HepG2 (cell line): ENCODE measurements around the gene SH3PXD2A. TPM values are rescaled to one million over a fixed set of nuclear protein-coding genes. Genes with fewer than 3 reads are reported as not detected.
A peak's percentile ranks its signal among the peaks of the same experiment; 100 is the strongest.

Source experiments
- ATAC-seq: fragments of 200-7000 bp; cut with Tn5 transposase; 3 replicates; pipeline ENCODE4 v1.9.1; 2020; ENCODE audit warnings: mild to moderate bottlenecking, moderate library complexity
- BruUV-seq: library from RNA; stranded (reverse); fragments of 400-500 nt; replicated peaks from 2 replicates; lab custom pipeline; 2021; lab: Mats Ljungman, UMichigan
- CTCF ChIA-PET: fragments of 300-600 bp; formaldehyde crosslinking; extraction: SDS; loops from one replicate; lab custom pipeline; 2021; ENCODE audit warnings: low total read pairs, inconsistent platforms, low intra/inter-chr PET ratio; lab: Yijun Ruan, JAX
- POLR2A ChIA-PET: fragments of 350-600 bp; sonication (Branson Sonifier 250); formaldehyde crosslinking; loops from one replicate; lab custom pipeline; 2020; ENCODE audit warnings: antibody characterized with exemption, inconsistent platforms; lab: Yijun Ruan, JAX
- DNase-seq: peaks from one replicate; pipeline ENCODE4 v3.0.0-alpha.2; 2015; ENCODE audit warnings: low spot score
- FAIRE-seq: peaks from 3 replicates; lab custom pipeline; 2011; peaks lifted over from hg19 to GRCh38; lab: Jason Lieb, UNC
- H2AFZ ChIP-seq: one replicate; pipeline ENCODE4 v1.6.1; 2011; ENCODE audit warnings: low read length, inconsistent platforms
- H3K27ac ChIP-seq: fragments of 300-600 bp; 3 replicates; pipeline ENCODE4 v1.8.0; 2011; ENCODE audit warnings: mixed run types, mild to moderate bottlenecking, mixed read lengths, low read length, inconsistent platforms; ENCODE audit not compliant: insufficient read depth; ENCODE audit errors: extremely low read length
- H3K27me3 ChIP-seq, 2 experiments: fragments of 200-600 bp in 1 of 2; 2 replicates in 1 of 2; 3 replicates in 1 of 2; pipeline versions ENCODE4 v1.6.0 to v1.8.0; 2011; ENCODE audit warnings: low read length in 2 of 2, mild to moderate bottlenecking in 2 of 2, moderate library complexity in 2 of 2, inconsistent platforms in 1 of 2; ENCODE audit not compliant: insufficient read depth in 2 of 2, control insufficient read depth in 1 of 2
- H3K36me3 ChIP-seq, 2 experiments: fragments of 200-600 bp in 1 of 2; replicated peaks in 1 of 2; 2 replicates in 1 of 2; 3 replicates in 1 of 2; pipeline versions ENCODE4 v1.5.1 to v1.8.0; 2011; ENCODE audit warnings: low read length in 2 of 2, inconsistent platforms in 1 of 2; ENCODE audit not compliant: insufficient read depth in 2 of 2, control insufficient read depth in 1 of 2
- H3K4me1 ChIP-seq: 2 replicates; pipeline ENCODE4 v1.5.1; 2012; ENCODE audit warnings: low read length, inconsistent platforms; ENCODE audit not compliant: insufficient read depth
- H3K4me2 ChIP-seq: 2 replicates; pipeline ENCODE4 v1.6.0; 2011; ENCODE audit warnings: low read depth, low read length, inconsistent platforms
- H3K4me3 ChIP-seq, 3 experiments: fragments of 200-600 bp in 1 of 3; sonication (generic), shearing (Covaris generic) in 1 of 3; replicated peaks in 1 of 3; 2 replicates each; pipeline ENCODE4 v1.5.1; 2011 to 2016; ENCODE audit warnings: low read length in 3 of 3, inconsistent platforms in 2 of 3, low read depth in 2 of 3, mild to moderate bottlenecking in 2 of 3, control low read depth in 1 of 3, mixed read lengths in 1 of 3; ENCODE audit not compliant: insufficient read depth in 1 of 3
- H3K79me2 ChIP-seq: one replicate; pipeline ENCODE4 v1.6.1; 2011; ENCODE audit warnings: low read length, inconsistent platforms; ENCODE audit not compliant: insufficient read depth
- H3K9ac ChIP-seq: 2 replicates; pipeline ENCODE4 v1.6.0; 2011; ENCODE audit warnings: mild to moderate bottlenecking, low read depth, low read length, inconsistent platforms; ENCODE audit not compliant: insufficient read depth
- H3K9me3 ChIP-seq: 2 replicates; pipeline ENCODE4 v1.5.1; 2012; ENCODE audit warnings: mild to moderate bottlenecking, low read length
- H4K20me1 ChIP-seq: 2 replicates; pipeline ENCODE4 v1.6.0; 2011; ENCODE audit warnings: inconsistent platforms, mild to moderate bottlenecking, low read length, moderate library complexity; ENCODE audit not compliant: insufficient read depth
- FOXK2 ChIP-seq: fragments of 450-650 bp; IDR thresholded peaks from 2 replicates; pipeline ENCODE4 v1.6.1; 2016
- GPN1 ChIP-seq: sonication (generic); formaldehyde crosslinking; IDR thresholded peaks from 2 replicates; pipeline ENCODE4 v1.5.1; 2020; ENCODE audit warnings: missing genetic modification reagents, borderline replicate concordance
- MEIS1 ChIP-seq: sonication (generic); formaldehyde crosslinking; IDR thresholded peaks from 2 replicates; pipeline ENCODE4 v1.9.0; 2021; ENCODE audit warnings: mild to moderate bottlenecking, missing genetic modification reagents, moderate library complexity, borderline replicate concordance
- SMC3 ChIP-seq: IDR thresholded peaks from 2 replicates; pipeline ENCODE4 v1.6.1; 2011; ENCODE audit warnings: low read length, improper control_type of control experiment
- SP5 ChIP-seq: IDR thresholded peaks from 2 replicates; pipeline ENCODE4 v1.6.1; 2016; ENCODE audit warnings: low read depth, borderline replicate concordance
- SRSF1 ChIP-seq: fragments of 200-400 bp; formaldehyde crosslinking; optimal IDR thresholded peaks from 2 replicates; pipeline ENCODE3; 2017; ENCODE audit warnings: mild to moderate bottlenecking, low read depth, low read length, moderate library complexity
- SSRP1 ChIP-seq: IDR thresholded peaks from 2 replicates; pipeline ENCODE4 v1.6.1; 2016; ENCODE audit warnings: control low read depth
- STAG1 ChIP-seq: sonication (generic); formaldehyde crosslinking; IDR thresholded peaks from 2 replicates; pipeline ENCODE4 v1.4.0; 2020; ENCODE audit warnings: missing genetic modification reagents
- XRCC5 ChIP-seq: fragments of 200-400 bp; formaldehyde crosslinking; optimal IDR thresholded peaks from 2 replicates; pipeline ENCODE3; 2017; ENCODE audit warnings: mild to moderate bottlenecking, low read length
- ZNF652 ChIP-seq: IDR thresholded peaks from 2 replicates; pipeline ENCODE4 v1.6.1; 2016; ENCODE audit warnings: low read depth, borderline replicate concordance
- ZNF720 ChIP-seq: sonication (generic); formaldehyde crosslinking; IDR thresholded peaks from 2 replicates; pipeline ENCODE4 v1.4.0; 2020; ENCODE audit warnings: missing genetic modification reagents
- ZNF761 ChIP-seq: sonication (generic); formaldehyde crosslinking; conservative IDR thresholded peaks from 2 replicates; pipeline ENCODE4 v1.4.0; 2020; ENCODE audit warnings: mild to moderate bottlenecking, missing genetic modification reagents
- WGBS: methylation state at CpG from one replicate; pipeline ENCODE4 v1.1.6; 2017; ENCODE audit warnings: low lambda C conversion rate; 5-methylcytosine and 5-hydroxymethylcytosine counted together
- in situ Hi-C: cut with HindIII; loops from 2 replicates; pipeline ENCODE4 v1.10.0; 2017; ENCODE audit warnings: low pct_unique_long_range_greater_than_20kb; ENCODE audit not compliant: extremely low pct_ligation_motif_present
- intact Hi-C: fragments of 100-400 bp; cut with micrococcal nuclease; formaldehyde crosslinking; loops from one replicate; pipeline ENCODE4 v1.10.0; 2022; ENCODE audit not compliant: unreplicated experiment
- polyA plus RNA-seq, 8 experiments: library from polyadenylated mRNA; depleted of rRNA in 3 of 8; stranded (reverse) in 7 of 8; unstranded in 1 of 8; fragments of >200 nt; fragmentation: Illumina TruSeq in 4 of 8; extraction: Trizol in 4 of 8; gene quantifications; 2 replicates each; pipeline versions ENCODE4 v1.2.1 to v1.2.3, GENCODE V29; 2011 to 2016; ENCODE audit warnings: low read depth in 4 of 8, missing spikeins in 1 of 8, mixed read lengths in 1 of 8; ENCODE audit not compliant: insufficient read depth in 1 of 8
- total RNA-seq, 5 experiments: library from RNA; depleted of rRNA; stranded (reverse); fragments of >200 nt; fragmentation: Illumina TruSeq; extraction: Trizol; gene quantifications; 2 replicates each; pipeline ENCODE4 v1.2.3, GENCODE V29; 2016; ENCODE audit warnings: low read depth in 1 of 5
- TF ChIP-seq, protein P1 (sequence below): IDR thresholded peaks from 2 replicates; pipeline ENCODE4 v1.6.1; 2016; ENCODE audit warnings: missing genetic modification reagents, missing compliant biosample characterization
- TF ChIP-seq, protein P2 (sequence below): sonication (generic); formaldehyde crosslinking; IDR thresholded peaks from 2 replicates; pipeline ENCODE4 v1.8.1; 2023; ENCODE audit warnings: mild to moderate bottlenecking, missing genetic modification reagents
- TF ChIP-seq, protein P3 (sequence below), 2 experiments: sonication (generic) in 1 of 2; formaldehyde crosslinking in 1 of 2; IDR thresholded peaks; 2 replicates each; pipeline versions ENCODE4 v1.5.1 to v1.6.1; 2011 to 2020; ENCODE audit warnings: borderline replicate concordance in 1 of 2, low read depth in 1 of 2, low read length in 1 of 2, mild to moderate bottlenecking in 1 of 2, missing genetic modification reagents in 1 of 2, moderate library complexity in 1 of 2
- TF ChIP-seq, protein P4 (sequence below): sonication (generic); formaldehyde crosslinking; IDR thresholded peaks from 2 replicates; pipeline ENCODE4 v1.4.0; 2020; ENCODE audit warnings: missing genetic modification reagents
- TF ChIP-seq, protein P5 (sequence below): sonication (generic); formaldehyde crosslinking; IDR thresholded peaks from 2 replicates; pipeline ENCODE4 v1.5.1; 2020; ENCODE audit warnings: missing genetic modification reagents, mild to moderate bottlenecking, borderline replicate concordance

The SH3PXD2A gene
- total and polyA plus RNA-seq, 2 of the 13 experiments (the other 11 are each of a cell fraction or from before 2014, with no cell fraction given), result 11.1 to 11.3 TPM

DNA sequence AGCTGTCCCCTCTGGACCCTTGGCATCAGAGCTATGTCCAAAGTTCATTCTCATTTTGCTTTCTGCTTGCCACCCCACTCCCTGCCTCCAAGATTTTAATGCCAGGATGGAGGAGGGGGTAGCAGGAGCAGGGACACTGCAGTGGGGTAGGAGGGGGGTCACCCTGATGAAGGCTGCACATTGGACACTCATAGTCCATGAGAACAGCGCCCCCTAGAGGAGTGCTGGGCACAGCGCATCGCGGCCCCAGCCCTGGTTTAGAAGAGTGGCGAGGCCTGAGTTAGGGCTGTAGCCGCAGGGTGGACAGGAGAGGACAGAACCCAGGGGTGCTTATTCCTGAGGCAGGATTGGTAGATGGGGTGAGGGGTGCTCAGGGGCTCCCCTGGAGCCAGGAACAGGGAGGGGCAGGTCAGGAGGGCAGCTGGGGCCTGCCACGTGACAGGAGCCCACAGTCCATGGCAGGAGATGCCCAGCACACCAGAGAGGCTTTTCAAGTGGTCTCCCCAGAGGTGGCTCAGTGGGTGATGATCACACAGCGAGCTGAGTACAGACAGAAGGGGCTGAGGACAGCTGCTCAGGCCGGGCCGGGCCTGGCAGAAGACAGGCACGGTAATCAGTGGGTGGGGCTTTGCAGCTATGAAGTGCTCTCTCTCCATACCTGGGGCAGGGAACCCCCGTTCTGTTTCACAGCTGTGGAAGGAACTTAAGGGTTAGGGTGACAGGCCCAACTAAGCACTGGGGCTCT lies 290.4 kb downstream of the SH3PXD2A start:
- intact Hi-C loops, result no loop called here
- Histone ChIP-seq H2AFZ (no peak overlapping the region), H3K4me3 (no peak overlapping the region), H3K27ac (no peak overlapping the region), H4K20me1 (no peaks in the 10 kb centered on the region), H3K4me1 (peaks cover 12% of the 10 kb centered on the region; the same call in 1 of the 2 replicates), H3K9ac (no peak overlapping the region), H3K9me3 (no peaks in the 10 kb centered on the region), H3K36me3 (no peaks in the 10 kb centered on the region), H3K79me2 (no peaks in the 10 kb centered on the region), H3K27me3 (peaks cover 8 to 39% of the 10 kb centered on the region in 2 experiments; a peak in 3 of 5 replicates), H3K4me2 (peak overlapping the region; percentile 37; the same call in 1 of the 2 replicates)
- WGBS, result 0% methylated on average over 1 of the region's 12 CpGs
- peak; percentile 26 for DNase-seq
- no TSS peak for BruUV-seq
- ChIA-PET CTCF (no interaction called here), POLR2A (no interaction called here)
- in situ Hi-C loops, result no loop called here
- no peak for FAIRE-seq
- peak; percentile 87 for ATAC-seq
- TF ChIP-seq GPN1 (no peak), SMC3 (0 out of 2 replicates have a peak, but pooled peaks have one; percentile 7), STAG1 (CRISPR knock-in tag) (peak; percentile 59), ZNF761 (no peak), FOXK2 (no peak), SRSF1 (no peak), MEIS1 (CRISPR knock-in tag) (no peak), SP5 (CRISPR knock-in tag) (no peak), XRCC5 (no peak), SSRP1 (CRISPR knock-in tag) (no peak), ZNF720 (CRISPR knock-in tag) (no peak), ZNF652 (no peak)
- TF ChIP-seq, protein P1, sequence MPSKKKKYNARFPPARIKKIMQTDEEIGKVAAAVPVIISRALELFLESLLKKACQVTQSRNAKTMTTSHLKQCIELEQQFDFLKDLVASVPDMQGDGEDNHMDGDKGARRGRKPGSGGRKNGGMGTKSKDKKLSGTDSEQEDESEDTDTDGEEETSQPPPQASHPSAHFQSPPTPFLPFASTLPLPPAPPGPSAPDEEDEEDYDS (CRISPR knock-in tag), result no peak
- TF ChIP-seq, protein P2, sequence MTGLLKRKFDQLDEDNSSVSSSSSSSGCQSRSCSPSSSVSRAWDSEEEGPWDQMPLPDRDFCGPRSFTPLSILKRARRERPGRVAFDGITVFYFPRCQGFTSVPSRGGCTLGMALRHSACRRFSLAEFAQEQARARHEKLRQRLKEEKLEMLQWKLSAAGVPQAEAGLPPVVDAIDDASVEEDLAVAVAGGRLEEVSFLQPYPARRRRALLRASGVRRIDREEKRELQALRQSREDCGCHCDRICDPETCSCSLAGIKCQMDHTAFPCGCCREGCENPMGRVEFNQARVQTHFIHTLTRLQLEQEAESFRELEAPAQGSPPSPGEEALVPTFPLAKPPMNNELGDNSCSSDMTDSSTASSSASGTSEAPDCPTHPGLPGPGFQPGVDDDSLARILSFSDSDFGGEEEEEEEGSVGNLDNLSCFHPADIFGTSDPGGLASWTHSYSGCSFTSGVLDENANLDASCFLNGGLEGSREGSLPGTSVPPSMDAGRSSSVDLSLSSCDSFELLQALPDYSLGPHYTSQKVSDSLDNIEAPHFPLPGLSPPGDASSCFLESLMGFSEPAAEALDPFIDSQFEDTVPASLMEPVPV (CRISPR knock-in tag), result no peak
- TF ChIP-seq, protein P3, sequence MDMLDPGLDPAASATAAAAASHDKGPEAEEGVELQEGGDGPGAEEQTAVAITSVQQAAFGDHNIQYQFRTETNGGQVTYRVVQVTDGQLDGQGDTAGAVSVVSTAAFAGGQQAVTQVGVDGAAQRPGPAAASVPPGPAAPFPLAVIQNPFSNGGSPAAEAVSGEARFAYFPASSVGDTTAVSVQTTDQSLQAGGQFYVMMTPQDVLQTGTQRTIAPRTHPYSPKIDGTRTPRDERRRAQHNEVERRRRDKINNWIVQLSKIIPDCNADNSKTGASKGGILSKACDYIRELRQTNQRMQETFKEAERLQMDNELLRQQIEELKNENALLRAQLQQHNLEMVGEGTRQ (IDR thresholded peaks at IDR 0.05; ENCODE audit: low read depth, low read length), result no peak
- TF ChIP-seq, protein P3 (CRISPR knock-in tag; IDR thresholded peaks at IDR 0.05; ENCODE audit: borderline replicate concordance), result no peak
- TF ChIP-seq, protein P4, sequence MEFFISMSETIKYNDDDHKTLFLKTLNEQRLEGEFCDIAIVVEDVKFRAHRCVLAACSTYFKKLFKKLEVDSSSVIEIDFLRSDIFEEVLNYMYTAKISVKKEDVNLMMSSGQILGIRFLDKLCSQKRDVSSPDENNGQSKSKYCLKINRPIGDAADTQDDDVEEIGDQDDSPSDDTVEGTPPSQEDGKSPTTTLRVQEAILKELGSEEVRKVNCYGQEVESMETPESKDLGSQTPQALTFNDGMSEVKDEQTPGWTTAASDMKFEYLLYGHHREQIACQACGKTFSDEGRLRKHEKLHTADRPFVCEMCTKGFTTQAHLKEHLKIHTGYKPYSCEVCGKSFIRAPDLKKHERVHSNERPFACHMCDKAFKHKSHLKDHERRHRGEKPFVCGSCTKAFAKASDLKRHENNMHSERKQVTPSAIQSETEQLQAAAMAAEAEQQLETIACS (CRISPR knock-in tag), result no peak
- TF ChIP-seq, protein P5, sequence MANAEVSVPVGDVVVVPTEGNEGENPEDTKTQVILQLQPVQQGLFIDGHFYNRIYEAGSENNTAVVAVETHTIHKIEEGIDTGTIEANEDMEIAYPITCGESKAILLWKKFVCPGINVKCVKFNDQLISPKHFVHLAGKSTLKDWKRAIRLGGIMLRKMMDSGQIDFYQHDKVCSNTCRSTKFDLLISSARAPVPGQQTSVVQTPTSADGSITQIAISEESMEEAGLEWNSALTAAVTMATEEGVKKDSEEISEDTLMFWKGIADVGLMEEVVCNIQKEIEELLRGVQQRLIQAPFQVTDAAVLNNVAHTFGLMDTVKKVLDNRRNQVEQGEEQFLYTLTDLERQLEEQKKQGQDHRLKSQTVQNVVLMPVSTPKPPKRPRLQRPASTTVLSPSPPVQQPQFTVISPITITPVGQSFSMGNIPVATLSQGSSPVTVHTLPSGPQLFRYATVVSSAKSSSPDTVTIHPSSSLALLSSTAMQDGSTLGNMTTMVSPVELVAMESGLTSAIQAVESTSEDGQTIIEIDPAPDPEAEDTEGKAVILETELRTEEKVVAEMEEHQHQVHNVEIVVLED (CRISPR knock-in tag), result no peak
